Measurements from ENCODE around the gene GMDS. TPM values are rescaled to one million over a fixed set of nuclear protein-coding genes. Genes with fewer than 3 reads are reported as not detected.

Gene GMDS
- total RNA-seq, 2 experiments from 2014 or later: 31.1 to 35.9 TPM

DNA sequence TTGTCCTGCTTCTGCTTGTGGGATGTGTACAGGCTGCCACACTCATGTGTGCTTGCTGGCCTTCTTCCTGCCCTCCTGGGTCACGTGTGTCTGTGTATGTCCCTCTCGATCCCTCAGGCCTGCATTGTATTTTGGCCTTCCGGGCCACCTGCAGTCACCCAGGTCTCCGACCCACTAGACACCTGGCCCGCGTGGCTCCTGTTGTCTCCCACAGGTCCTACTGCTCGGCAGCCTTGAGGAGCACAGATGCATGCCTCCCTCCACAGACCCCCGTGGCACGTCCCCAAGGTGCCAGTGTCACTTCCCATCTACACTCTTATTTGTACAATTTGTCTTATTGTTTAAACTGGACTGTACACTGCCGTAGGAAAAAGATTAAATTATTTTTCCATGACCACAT, 592.6 kb downstream of the GMDS start:
- Mint-ChIP-seq H3K4me1 (no peaks in the 10 kb centered on the region), H3K27ac (no peak overlapping the region), H3K9me3 (no peaks in the 10 kb centered on the region), H3K4me3 (no peak overlapping the region), H3K27me3 (no peaks in the 10 kb centered on the region), H3K36me3 (ENCODE audit: low read depth) (no peaks in the 10 kb centered on the region)
- CTCF ChIA-PET: no interaction called here
- POLR2A ChIA-PET: no interaction called here
- DNase-seq: no peak

DNA sequence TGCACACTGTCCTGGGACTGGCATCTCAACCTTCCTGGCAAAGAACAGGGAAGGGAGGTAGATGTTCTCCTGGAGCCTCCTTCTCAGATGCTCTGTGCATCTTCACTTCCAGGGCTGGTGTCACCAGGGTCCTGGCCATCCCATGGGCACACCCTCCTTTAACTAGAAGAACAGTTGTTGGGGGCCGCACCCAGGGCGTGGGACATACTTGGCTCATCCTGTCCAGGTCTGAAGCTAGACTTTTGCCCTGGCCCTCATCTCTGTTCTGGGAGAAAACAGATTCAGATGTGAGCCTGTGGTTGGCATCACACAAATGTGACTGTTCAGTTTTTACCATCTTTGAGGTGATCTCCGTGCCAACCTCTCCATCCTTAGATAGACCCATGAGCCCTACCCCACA, 594.0 kb downstream of the GMDS start:
- ChIA-PET CTCF (no interaction called here), POLR2A (no interaction called here)
- Mint-ChIP-seq H3K27ac (no peak overlapping the region), H3K36me3 (ENCODE audit: low read depth) (no peaks in the 10 kb centered on the region), H3K9me3 (no peaks in the 10 kb centered on the region), H3K4me3 (no peak overlapping the region), H3K4me1 (no peaks in the 10 kb centered on the region), H3K27me3 (no peaks in the 10 kb centered on the region)
- no peak for DNase-seq

DNA sequence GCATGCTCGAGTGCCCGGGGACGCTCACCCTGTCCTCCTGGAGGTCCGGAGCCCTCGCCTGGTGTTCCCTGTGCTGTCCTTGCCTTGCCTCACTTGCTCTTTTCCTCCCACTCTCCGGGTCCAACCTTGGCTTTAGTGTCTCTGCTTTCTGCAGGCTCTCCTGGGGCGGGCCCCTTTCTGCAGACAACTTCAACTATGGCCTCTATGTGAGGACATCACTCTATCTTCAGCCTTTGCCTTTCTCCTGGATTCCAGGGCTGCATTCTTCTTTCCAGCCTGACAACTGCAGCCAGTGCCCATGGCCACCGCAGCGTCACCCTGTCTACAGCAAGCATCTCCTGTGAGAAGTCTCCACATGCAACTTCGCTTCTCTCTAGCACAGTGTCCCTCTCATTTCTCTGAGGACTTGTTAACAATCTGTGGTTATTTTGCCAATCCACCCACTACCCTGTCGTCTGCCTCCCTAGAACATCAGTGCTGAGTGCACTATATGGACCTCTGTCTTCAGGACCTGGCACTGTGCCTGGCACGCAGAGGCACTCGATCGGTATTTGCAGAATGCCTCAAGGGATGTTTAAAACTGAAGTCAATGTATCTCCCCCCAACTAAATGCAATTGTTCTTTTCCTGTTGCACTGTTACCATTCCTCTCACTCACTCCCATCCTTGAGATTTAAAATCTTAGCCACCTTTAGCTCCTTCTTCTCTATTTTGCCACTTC, 599.8 kb downstream of the GMDS start:
- H3K27ac Mint-ChIP-seq: no peak overlapping the region
- no peak for DNase-seq
- no peaks in the 10 kb centered on the region for H3K27me3 Mint-ChIP-seq
- H3K9me3 Mint-ChIP-seq: no peaks in the 10 kb centered on the region
- no peaks in the 10 kb centered on the region for H3K4me1 Mint-ChIP-seq
- POLR2A ChIA-PET: no interaction called here
- CTCF ChIA-PET: interaction anchor here (0.7 kb wide), 2 partner anchors 695 to 993 kb away, joined by 3 to 4 read pairs; no protein-coding TSS in a partner anchor
- no peaks in the 10 kb centered on the region for H3K36me3 Mint-ChIP-seq (ENCODE audit: low read depth)
- H3K4me3 Mint-ChIP-seq: no peak overlapping the region

DNA sequence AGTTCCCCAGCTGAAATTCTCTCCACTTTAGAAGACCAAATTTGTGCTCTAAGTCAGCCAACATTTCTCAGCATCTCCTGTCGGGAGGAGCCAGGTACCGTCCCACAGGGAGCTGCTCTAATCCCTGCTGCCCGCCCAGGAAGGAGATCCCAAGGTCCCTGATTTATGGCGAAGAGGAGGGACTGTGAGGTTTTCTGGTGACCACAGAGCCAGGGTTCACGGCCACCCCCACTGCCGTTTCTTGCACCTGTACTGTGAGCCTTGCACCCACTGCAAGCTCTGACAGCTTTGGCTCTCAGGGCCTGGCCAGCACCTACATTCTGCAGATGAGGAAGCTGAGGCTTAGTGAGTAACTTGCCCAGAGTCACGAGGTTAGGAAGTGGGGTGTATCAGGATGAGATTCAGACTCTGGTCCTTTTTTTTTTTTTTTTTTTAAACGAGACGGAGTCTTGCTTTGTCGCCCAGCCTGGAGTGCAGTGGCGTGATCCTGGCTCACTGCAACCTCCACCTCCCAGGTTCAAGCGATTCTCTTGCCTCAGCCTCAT, 600.8 kb downstream of the GMDS start:
- Mint-ChIP-seq H3K4me1 (no peaks in the 10 kb centered on the region), H3K4me3 (no peak overlapping the region), H3K27ac (no peak overlapping the region), H3K9me3 (no peaks in the 10 kb centered on the region), H3K27me3 (no peaks in the 10 kb centered on the region), H3K36me3 (ENCODE audit: low read depth) (no peaks in the 10 kb centered on the region)
- POLR2A ChIA-PET: interaction anchor here (0.6 kb wide), 1 partner anchor 142 kb away, joined by 3 read pairs; no protein-coding TSS in a partner anchor
- CTCF ChIA-PET: interaction anchor here (0.6 to 0.7 kb wide), 3 partner anchors 9 to 992 kb away, joined by 3 to 4 read pairs (median 3); no protein-coding TSS in a partner anchor
- DNase-seq: no peak

DNA sequence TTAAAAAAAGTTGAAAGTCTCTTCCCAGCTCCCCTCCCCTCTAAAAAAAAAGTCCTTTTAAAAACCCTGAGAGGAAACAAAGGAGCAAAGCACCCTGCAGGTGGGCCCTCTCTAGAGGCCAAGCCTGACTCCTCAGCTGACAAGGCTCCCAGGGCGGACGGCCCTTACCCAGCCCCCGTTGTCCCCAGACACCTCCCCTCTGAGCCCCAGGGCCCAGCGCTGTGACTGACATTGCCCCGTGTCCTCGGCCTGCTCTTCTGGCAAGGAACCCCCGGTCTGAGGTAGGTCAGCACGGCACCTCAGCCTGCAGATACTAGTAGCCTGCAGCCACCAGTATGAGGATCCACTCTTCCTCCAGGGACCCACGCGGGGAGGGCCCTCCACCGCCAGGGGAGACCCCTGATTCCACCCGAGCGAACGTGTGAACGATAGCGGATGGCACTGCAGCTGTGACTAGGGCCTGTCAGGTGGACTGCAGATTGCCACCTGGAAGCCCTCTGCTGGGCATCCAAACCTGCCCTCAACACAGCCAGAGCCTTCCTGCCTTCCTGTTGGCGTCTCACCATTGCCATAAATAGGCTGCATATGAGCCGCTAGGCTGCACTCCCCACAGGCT, 601.5 kb downstream of the GMDS start:
- Mint-ChIP-seq H3K4me1 (no peaks in the 10 kb centered on the region), H3K27me3 (no peaks in the 10 kb centered on the region), H3K9me3 (no peaks in the 10 kb centered on the region), H3K4me3 (no peak overlapping the region), H3K27ac (no peak overlapping the region), H3K36me3 (ENCODE audit: low read depth) (no peaks in the 10 kb centered on the region)
- no peak for DNase-seq
- ChIA-PET POLR2A (no interaction called here), CTCF (interaction anchor here (0.6 kb wide), 1 partner anchor 8 kb away, joined by 3 read pairs; no protein-coding TSS in a partner anchor)

DNA sequence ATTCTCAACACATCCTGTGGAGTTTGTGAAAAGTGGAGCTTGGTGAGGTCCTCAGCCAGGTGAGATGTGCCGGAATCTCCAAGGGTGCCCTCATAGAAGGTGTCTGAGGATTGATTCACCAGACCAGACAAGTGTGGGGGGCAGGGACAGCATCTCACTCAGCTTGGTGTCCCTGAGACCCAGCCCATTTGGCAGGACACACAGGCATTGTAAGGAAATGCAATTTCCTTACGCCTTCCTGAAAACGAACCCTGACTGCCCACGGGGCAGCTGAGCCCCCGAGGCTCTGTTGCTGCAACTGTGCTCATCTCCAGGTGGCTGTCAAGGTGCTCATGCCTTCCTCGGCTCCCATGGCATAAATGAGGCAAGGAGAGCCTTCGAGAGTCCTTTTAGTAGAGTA, 602.3 kb downstream of the GMDS start:
- POLR2A ChIA-PET: no interaction called here
- no peaks in the 10 kb centered on the region for H3K27me3 Mint-ChIP-seq

DNA sequence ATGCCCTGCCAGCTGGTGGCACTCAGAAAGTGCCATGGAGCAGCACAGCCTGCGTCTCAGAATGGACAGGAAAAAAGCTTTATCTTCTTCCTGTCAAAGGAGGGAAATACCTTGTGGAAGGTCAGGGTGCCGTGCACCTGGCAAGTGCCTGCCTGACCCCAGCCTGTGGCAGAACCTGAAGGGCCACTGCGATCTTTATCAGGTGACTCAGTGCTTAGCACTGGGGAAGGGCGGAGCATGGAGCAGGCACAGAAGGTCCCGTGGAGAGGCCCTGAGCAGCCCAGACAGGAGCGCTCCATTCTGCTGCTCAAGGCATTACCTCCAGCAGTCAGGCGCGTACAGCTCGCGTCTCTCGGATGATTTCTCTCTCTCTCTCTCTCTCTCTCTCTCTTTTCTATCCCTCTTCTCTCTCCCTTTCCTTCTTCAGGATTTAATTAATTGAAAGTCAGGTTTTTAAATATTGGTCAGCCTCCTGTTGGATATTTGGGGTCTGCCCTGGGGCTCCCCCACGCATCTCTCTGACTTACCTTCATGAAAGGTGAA, 604.0 kb downstream of the GMDS start:
- Mint-ChIP-seq H3K36me3 (ENCODE audit: low read depth) (no peaks in the 10 kb centered on the region), H3K4me3 (no peak overlapping the region), H3K27ac (no peak overlapping the region), H3K27me3 (no peaks in the 10 kb centered on the region), H3K4me1 (no peaks in the 10 kb centered on the region), H3K9me3 (no peaks in the 10 kb centered on the region)
- POLR2A ChIA-PET: no interaction called here
- CTCF ChIA-PET: no interaction called here
- no peak for DNase-seq

More for the DNA sequence above, 602.3 kb downstream of the GMDS start:
- H3K9me3 Mint-ChIP-seq: no peaks in the 10 kb centered on the region
- DNase-seq: no peak
- H3K4me1 Mint-ChIP-seq: no peaks in the 10 kb centered on the region
- CTCF ChIA-PET: no interaction called here
- H3K4me3 Mint-ChIP-seq: no peak overlapping the region
- H3K36me3 Mint-ChIP-seq (ENCODE audit: low read depth): no peaks in the 10 kb centered on the region
- no peak overlapping the region for H3K27ac Mint-ChIP-seq

DNA sequence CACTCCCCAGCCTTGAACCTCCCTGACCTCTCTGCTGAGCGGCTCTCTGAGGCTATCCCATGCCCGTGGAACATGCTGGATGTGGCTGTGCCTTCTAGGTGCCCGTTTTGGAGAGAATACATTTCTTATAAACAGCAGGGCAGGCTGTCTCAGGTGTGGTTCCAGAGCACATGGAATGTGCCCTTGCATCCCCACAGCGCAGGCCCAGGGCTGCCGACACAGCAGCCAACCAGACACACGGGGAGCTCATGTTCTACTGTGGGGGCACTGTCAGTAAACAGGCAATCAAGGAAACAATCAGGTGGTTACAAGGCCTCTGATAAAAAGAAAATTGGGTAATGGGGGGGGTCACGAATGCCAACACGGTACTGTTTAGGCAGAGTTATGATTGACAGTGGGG, 604.9 kb downstream of the GMDS start:
- ChIA-PET CTCF (no interaction called here), POLR2A (no interaction called here)
- no peak for DNase-seq
- H3K27me3 Mint-ChIP-seq: no peaks in the 10 kb centered on the region
- H3K4me1 Mint-ChIP-seq: no peaks in the 10 kb centered on the region
- H3K9me3 Mint-ChIP-seq: no peaks in the 10 kb centered on the region
- no peak overlapping the region for H3K27ac Mint-ChIP-seq
- H3K4me3 Mint-ChIP-seq: no peak overlapping the region
- H3K36me3 Mint-ChIP-seq (ENCODE audit: low read depth): no peaks in the 10 kb centered on the region

DNA sequence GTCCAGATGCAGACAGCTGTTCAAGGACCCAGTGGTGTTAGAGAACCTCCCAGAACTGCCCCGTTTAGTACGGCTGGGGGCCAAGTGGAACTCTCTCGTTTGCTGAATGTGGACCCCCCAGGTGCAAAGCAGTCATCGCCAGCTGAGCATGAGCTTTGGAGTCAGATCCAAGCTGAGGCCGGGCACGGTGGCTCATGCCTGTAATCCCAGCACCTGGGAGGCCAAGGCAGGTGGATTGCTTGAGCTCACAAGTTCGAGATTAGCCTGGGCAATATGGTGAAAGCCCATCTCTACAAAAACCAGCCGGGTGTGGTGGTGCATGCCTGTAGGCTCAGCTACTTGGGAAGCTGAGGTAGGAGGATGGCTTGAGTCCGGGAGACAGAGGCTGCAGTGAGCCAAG, 606.0 kb downstream of the GMDS start:
- Mint-ChIP-seq H3K27ac (no peak overlapping the region), H3K4me3 (no peak overlapping the region), H3K4me1 (no peaks in the 10 kb centered on the region), H3K36me3 (ENCODE audit: low read depth) (no peaks in the 10 kb centered on the region), H3K9me3 (no peaks in the 10 kb centered on the region), H3K27me3 (no peaks in the 10 kb centered on the region)
- ChIA-PET POLR2A (no interaction called here), CTCF (interaction anchor here (0.6 kb wide), 1 partner anchor 1295 kb away, joined by 6 read pairs; no protein-coding TSS in a partner anchor)
- no peak for DNase-seq

DNA sequence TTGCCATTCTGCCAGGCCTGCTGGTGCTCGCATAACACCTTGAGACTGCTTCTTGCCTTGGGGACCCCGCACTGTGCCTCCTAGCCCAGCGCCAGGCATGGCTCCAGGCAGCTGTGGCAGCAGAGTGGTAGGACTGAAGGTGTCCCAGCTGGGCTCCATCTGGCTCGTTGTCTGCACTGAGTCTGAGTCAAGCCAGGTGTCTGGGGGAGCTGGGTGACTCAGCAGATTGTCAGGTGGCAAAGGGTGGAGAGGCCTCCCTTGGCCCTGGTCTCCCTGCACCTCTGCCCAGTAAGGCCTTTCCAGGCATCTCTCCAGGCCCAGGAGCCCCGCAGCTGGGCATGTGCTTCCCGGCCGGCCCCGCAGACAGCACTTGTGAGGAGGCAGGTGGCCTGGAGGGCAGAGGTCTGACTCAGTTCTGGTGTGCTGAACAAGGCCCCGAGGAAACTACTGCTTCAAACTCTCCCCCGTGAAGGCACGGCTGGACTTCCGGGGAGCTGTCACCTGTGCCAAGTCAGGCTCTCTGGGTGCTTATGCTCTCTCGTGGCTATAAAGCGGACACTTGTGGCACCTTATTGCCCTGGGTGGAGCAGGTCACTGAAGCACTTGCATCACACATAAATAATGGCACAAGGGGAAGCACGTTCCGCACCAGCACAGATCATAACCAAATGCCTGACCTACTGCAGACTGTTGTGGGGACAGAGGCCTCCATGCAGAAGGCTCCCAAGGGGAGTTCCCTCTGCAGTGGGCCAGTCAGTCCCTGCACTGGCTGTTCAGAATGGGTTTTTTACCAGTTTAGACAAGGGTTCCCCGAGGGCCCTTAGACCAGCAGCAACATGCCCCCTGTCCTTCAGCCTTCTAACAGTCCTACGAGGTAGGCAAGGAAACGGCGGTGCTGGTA, 608.2 kb downstream of the GMDS start:
- Mint-ChIP-seq H3K27me3 (no peaks in the 10 kb centered on the region), H3K4me1 (no peaks in the 10 kb centered on the region), H3K27ac (no peak overlapping the region), H3K4me3 (no peak overlapping the region), H3K36me3 (ENCODE audit: low read depth) (no peaks in the 10 kb centered on the region), H3K9me3 (no peaks in the 10 kb centered on the region)
- POLR2A ChIA-PET: no interaction called here
- no peak for DNase-seq
- CTCF ChIA-PET: no interaction called here

DNA sequence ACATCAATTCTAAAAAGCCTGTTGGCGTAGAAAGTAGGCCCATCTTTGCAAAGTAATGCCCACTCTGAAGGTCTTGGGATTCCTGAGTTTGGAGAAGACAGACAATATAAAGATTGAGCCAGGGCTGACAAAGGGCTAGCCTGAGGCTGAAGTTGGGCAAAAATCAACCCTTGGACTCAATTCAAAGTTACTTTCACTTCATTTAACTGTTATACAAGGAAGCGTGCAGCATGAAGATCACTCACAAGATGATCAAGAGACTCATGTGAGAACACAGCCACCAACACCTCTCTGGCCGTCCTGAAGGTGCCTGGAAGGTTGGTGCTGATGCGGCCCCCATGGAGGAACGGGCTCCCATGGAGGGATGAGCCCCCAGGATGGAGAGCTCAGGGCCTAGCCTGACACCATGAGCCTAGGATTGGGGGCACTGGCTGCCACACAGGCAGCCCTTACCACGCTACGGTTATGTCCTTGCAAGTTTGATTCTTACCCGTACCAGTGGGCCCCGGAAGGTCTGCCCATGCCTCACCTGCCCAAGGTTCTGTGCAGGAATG, 609.1 kb downstream of the GMDS start:
- Mint-ChIP-seq H3K27me3 (no peaks in the 10 kb centered on the region), H3K4me3 (no peak overlapping the region), H3K4me1 (no peaks in the 10 kb centered on the region), H3K27ac (no peak overlapping the region), H3K36me3 (ENCODE audit: low read depth) (no peaks in the 10 kb centered on the region), H3K9me3 (no peaks in the 10 kb centered on the region)
- DNase-seq: no peak
- ChIA-PET POLR2A (no interaction called here), CTCF (interaction anchor here (1.1 kb wide), 1 partner anchor 8 kb away, joined by 3 read pairs; no protein-coding TSS in a partner anchor)

DNA sequence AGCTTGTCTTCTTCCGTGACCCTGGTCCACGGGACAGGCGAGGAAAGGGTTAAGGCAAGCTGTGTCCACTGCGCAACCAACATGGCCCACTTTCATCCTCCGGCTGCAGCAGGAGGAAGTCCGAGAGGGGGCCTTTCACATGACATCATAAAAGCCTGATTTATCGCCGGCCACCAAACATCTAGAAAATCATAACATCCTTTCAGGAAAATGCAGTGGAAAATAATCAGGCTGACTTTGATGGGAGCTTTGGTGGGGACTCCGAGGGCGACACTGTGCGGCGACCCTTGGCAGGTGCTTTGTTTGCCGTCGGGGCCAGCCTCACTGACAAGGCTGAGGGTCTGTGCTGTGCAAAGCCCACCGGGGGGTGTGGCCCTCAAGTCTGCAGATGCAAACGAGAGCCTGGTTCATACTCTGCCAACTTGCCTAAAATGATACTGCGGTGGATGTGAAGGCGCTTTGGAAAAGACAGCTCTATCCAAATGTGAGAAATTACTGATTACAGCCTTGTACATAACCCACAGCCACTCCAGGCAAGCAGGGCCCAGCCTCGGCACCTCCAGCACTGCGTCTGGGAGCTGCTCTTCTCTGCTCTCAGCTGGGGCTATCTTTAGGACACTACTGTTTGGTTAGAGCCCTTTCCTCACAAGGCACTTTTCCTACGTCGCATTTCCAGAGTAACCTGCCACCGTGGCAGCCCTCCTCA, 609.9 kb downstream of the GMDS start:
- Mint-ChIP-seq H3K9me3 (no peaks in the 10 kb centered on the region), H3K27ac (no peak overlapping the region), H3K4me3 (no peak overlapping the region), H3K36me3 (ENCODE audit: low read depth) (no peaks in the 10 kb centered on the region), H3K27me3 (no peaks in the 10 kb centered on the region), H3K4me1 (no peaks in the 10 kb centered on the region)
- DNase-seq: no peak
- CTCF ChIA-PET: interaction anchor here (1.1 kb wide), 1 partner anchor 9 kb away, joined by 3 read pairs; no protein-coding TSS in a partner anchor
- POLR2A ChIA-PET: no interaction called here
